Endothelial cell of umbilical vein (primary cell): ENCODE data around the gene NFKB1. TPM values are rescaled to one million over a fixed set of nuclear protein-coding genes. Genes with fewer than 3 reads are reported as not detected.

Experiments
- BruUV-seq: library from RNA; stranded (reverse); fragments of 400-500 nt; replicated peaks from 2 replicates; lab custom pipeline; 2021; lab: Mats Ljungman, UMichigan
- CTCF ChIA-PET: fragments of 300-600, 350-600 bp; sonication (Branson Sonifier 250); formaldehyde crosslinking; loops from one replicate; lab custom pipeline; 2021; ENCODE audit warnings: antibody characterized with exemption, inconsistent platforms; lab: Charles Lee
- POLR2A ChIA-PET: fragments of 300-600, 350-600 bp; sonication (Branson Sonifier 250); formaldehyde crosslinking; loops from one replicate; lab custom pipeline; 2021; ENCODE audit warnings: antibody characterized with exemption, inconsistent platforms; lab: Charles Lee
- DNase-seq: peaks from one replicate; pipeline ENCODE4 v3.0.0-alpha.2; 2011; ENCODE audit warnings: low read depth, low spot score
- FAIRE-seq: peaks from 2 replicates; lab custom pipeline; 2011; peaks lifted over from hg19 to GRCh38; lab: Jason Lieb, UNC
- H2AFZ ChIP-seq: 2 replicates; pipeline ENCODE4 v1.6.0; 2012; ENCODE audit warnings: low read depth, low read length, control low read depth, inconsistent platforms
- H3K27ac ChIP-seq: 2 replicates; pipeline ENCODE4 v1.5.1; 2011; ENCODE audit warnings: low read depth, mild to moderate bottlenecking, control low read depth, low read length, moderate library complexity; ENCODE audit not compliant: insufficient read depth
- H3K27me3 ChIP-seq, 2 experiments: 2 replicates each; pipeline versions ENCODE4 v1.6.0 to v1.6.1; 2011; ENCODE audit warnings: low read length in 2 of 2, mixed read lengths in 1 of 2; ENCODE audit not compliant: control insufficient read depth in 2 of 2, insufficient read depth in 2 of 2
- H3K36me3 ChIP-seq, 2 experiments: 2 replicates in 1 of 2; 3 replicates in 1 of 2; pipeline ENCODE4 v1.5.1; 2011; ENCODE audit warnings: low read length in 2 of 2, mild to moderate bottlenecking in 1 of 2, moderate library complexity in 1 of 2; ENCODE audit not compliant: control insufficient read depth in 2 of 2, insufficient read depth in 2 of 2; ENCODE audit errors: extremely low read depth in 1 of 2
- H3K4me1 ChIP-seq: 3 replicates; pipeline ENCODE4 v1.5.1; 2011; ENCODE audit warnings: mild to moderate bottlenecking, low read length; ENCODE audit not compliant: control insufficient read depth, insufficient read depth; ENCODE audit errors: extremely low read depth
- H3K4me2 ChIP-seq: 2 replicates; pipeline ENCODE4 v1.6.1; 2011; ENCODE audit warnings: low read length, control low read depth, mixed read lengths; ENCODE audit not compliant: insufficient read depth
- H3K4me3 ChIP-seq, 3 experiments: fragments of 200-600 bp in 1 of 3; sonication (generic), shearing (Covaris generic) in 1 of 3; replicated peaks in 1 of 3; 2 replicates each; pipeline ENCODE4 v1.5.1; 2011 to 2016; ENCODE audit warnings: control low read depth in 3 of 3, low read length in 3 of 3, mild to moderate bottlenecking in 2 of 3, inconsistent platforms in 1 of 3, low read depth in 1 of 3, moderate library complexity in 1 of 3; ENCODE audit not compliant: insufficient read depth in 1 of 3
- H3K79me2 ChIP-seq: 2 replicates; pipeline ENCODE4 v1.6.0; 2012; ENCODE audit warnings: low read length, inconsistent platforms; ENCODE audit not compliant: control insufficient read depth, insufficient read depth
- H3K9ac ChIP-seq: replicated peaks from 2 replicates; pipeline ENCODE3; 2011; ENCODE audit warnings: low read length, control low read depth; ENCODE audit not compliant: insufficient read depth; ENCODE audit errors: extremely low read depth
- H3K9me1 ChIP-seq: replicated peaks from 3 replicates; pipeline ENCODE4 v1.6.0; 2011; ENCODE audit warnings: mild to moderate bottlenecking, low read length; ENCODE audit not compliant: control insufficient read depth, insufficient read depth; ENCODE audit errors: extremely low read depth
- H3K9me3 ChIP-seq: replicated peaks from 2 replicates; pipeline ENCODE4 v1.5.1; 2012; ENCODE audit warnings: low read length, inconsistent platforms; ENCODE audit not compliant: control insufficient read depth, insufficient read depth
- H4K20me1 ChIP-seq: replicated peaks from 2 replicates; pipeline ENCODE3; 2011; ENCODE audit warnings: mild to moderate bottlenecking, low read length; ENCODE audit not compliant: control insufficient read depth, insufficient read depth; ENCODE audit errors: extremely low read depth
- CTCF ChIP-seq, 2 donors: IDR thresholded peaks; 1 replicate in 1 of 2; 2 replicates in 1 of 2; pipeline ENCODE4 v1.5.1; 2011; ENCODE audit warnings: low read length in 2 of 2, mild to moderate bottlenecking in 2 of 2, moderate library complexity in 2 of 2, control low read depth in 1 of 2, inconsistent platforms in 1 of 2, low read depth in 1 of 2; ENCODE audit not compliant: insufficient read depth in 1 of 2; ENCODE audit errors: extremely low read depth in 1 of 2
- EZH2 ChIP-seq: IDR thresholded peaks from 2 replicates; pipeline ENCODE4 v1.6.1; 2012; ENCODE audit warnings: borderline replicate concordance, low read depth, mild to moderate bottlenecking, moderate library complexity, low read length, inconsistent platforms; ENCODE audit not compliant: severe bottlenecking
- FOS ChIP-seq: IDR thresholded peaks from 2 replicates; pipeline ENCODE4 v1.6.1; 2011; ENCODE audit warnings: mild to moderate bottlenecking, low read length, moderate library complexity, borderline replicate concordance; ENCODE audit not compliant: insufficient read depth
- GATA2 ChIP-seq: IDR thresholded peaks from 2 replicates; pipeline ENCODE4 v1.7.0; 2011; ENCODE audit warnings: low read depth, mild to moderate bottlenecking, moderate library complexity, mixed read lengths, low read length; ENCODE audit not compliant: insufficient read length, insufficient read depth
- MAX ChIP-seq: IDR thresholded peaks from 2 replicates; pipeline ENCODE4 v1.6.1; 2011; ENCODE audit not compliant: insufficient read depth, insufficient read length
- MYC ChIP-seq: IDR thresholded peaks from one replicate; pipeline ENCODE4 v1.6.1; 2011; ENCODE audit warnings: mild to moderate bottlenecking, low read depth, low read length
- POLR2A ChIP-seq: IDR thresholded peaks from 2 replicates; pipeline ENCODE4 v1.6.1; 2012; ENCODE audit warnings: low read depth, mild to moderate bottlenecking, control low read depth, low read length
- dilution Hi-C: fragments of 300-500 bp; cut with MboI; formaldehyde crosslinking; loops from one replicate; pipeline ENCODE4 v1.15.0; 2019; ENCODE audit warnings: low sequenced_read_pairs; ENCODE audit not compliant: extremely low pct_ligation_motif_present
- intact Hi-C: fragments of 100-400 bp; cut with micrococcal nuclease; formaldehyde crosslinking; loops from one replicate; pipeline ENCODE4 v1.10.0; 2022
- polyA plus RNA-seq, 4 experiments: library from polyadenylated mRNA; depleted of rRNA in 3 of 4; stranded (reverse) in 3 of 4; unstranded in 1 of 4; fragments of >200 nt; gene quantifications; 2 replicates each; pipeline versions ENCODE4 v1.2.1 to v1.2.3, GENCODE V29; 2011 to 2012; ENCODE audit warnings: missing spikeins in 1 of 4
- total RNA-seq: library from RNA; stranded (reverse); gene quantifications from 2 replicates; pipeline ENCODE4 v1.2.3, GENCODE V29; 2021

The NFKB1 gene
- total and polyA plus RNA-seq, 2 donors (not counting 3 experiments of a cell fraction or from before 2014, with no cell fraction given): 21.3 to 41.4 TPM

- CTCF ChIA-PET: interaction anchor here (1.1 to 1.2 kb wide), 2 partner anchors 11 to 51 kb away, joined by 3 read pairs; no protein-coding TSS in a partner anchor
- Histone ChIP-seq H3K9me3 (no peaks in the 10 kb centered on the region), H4K20me1 (peaks cover 4% of the 10 kb centered on the region), H3K9me1 (no peaks in the 10 kb centered on the region), H3K27ac (no peak overlapping the region), H2AFZ (no peak overlapping the region), H3K36me3 (no peaks in the 10 kb centered on the region), H3K9ac (no peak overlapping the region), H3K4me1 (no peaks in the 10 kb centered on the region), H3K79me2 (peaks cover 74% of the 10 kb centered on the region), H3K4me3 (no peak overlapping the region), H3K27me3 (no peaks in the 10 kb centered on the region), H3K4me2 (no peak overlapping the region)
- POLR2A ChIA-PET: no interaction called here
- BruUV-seq: no TSS peak
- no peak for FAIRE-seq
- intact Hi-C loops (no loop called here), dilution Hi-C loops (no loop called here)
- TF ChIP-seq GATA2 (no peak), POLR2A (no peak), FOS (no peak), MAX (no peak), MYC (no peak), CTCF (IDR thresholded peaks at IDR 0.05; ENCODE audit: extremely low read depth in 1 of 2, insufficient read depth in 1 of 2, low read depth in 1 of 2, low read length in 2 of 2) (no peak), EZH2 (no peak)
- DNase-seq: no peak
Observed at GRCh38 chr4:102517753-102518152, 16.6 kb downstream of the NFKB1 start.
